IMR-90 (cell line): Measurements from ENCODE around the gene MTHFD2L.

Experiments
- CEBPB ChIP-seq: IDR thresholded peaks from 2 replicates; pipeline ENCODE4 v1.6.1; 2012; ENCODE audit warnings: low read depth, low read length, improper control_type of control experiment
- ELK1 ChIP-seq: fragments of 150-350 bp; IDR thresholded peaks from 2 replicates; pipeline ENCODE4 v1.6.1; 2016; ENCODE audit warnings: low read depth, mild to moderate bottlenecking, low read length, moderate library complexity, borderline replicate concordance
- MAFK ChIP-seq: IDR thresholded peaks from 2 replicates; pipeline ENCODE4 v1.6.1; 2012; ENCODE audit warnings: low read depth, low read length, improper control_type of control experiment
- MXI1 ChIP-seq: IDR thresholded peaks from 2 replicates; pipeline ENCODE4 v1.6.1; 2012; ENCODE audit warnings: low read depth, mild to moderate bottlenecking, low read length, moderate library complexity, borderline replicate concordance
- NFE2L2 ChIP-seq: fragments of 150-350 bp; IDR thresholded peaks from 2 replicates; pipeline ENCODE4 v1.6.1; 2016; ENCODE audit warnings: low read depth, mild to moderate bottlenecking, low read length
- POLR2A ChIP-seq: IDR thresholded peaks from 2 replicates; pipeline ENCODE4 v1.6.1; 2012; ENCODE audit warnings: mild to moderate bottlenecking, low read depth, low read length
- RAD21 ChIP-seq: IDR thresholded peaks from 2 replicates; pipeline ENCODE4 v1.6.1; 2012; ENCODE audit warnings: low read length, improper control_type of control experiment
- RCOR1 ChIP-seq: IDR thresholded peaks from 2 replicates; pipeline ENCODE4 v1.6.1; 2012; ENCODE audit warnings: mild to moderate bottlenecking, low read length, improper control_type of control experiment; ENCODE audit not compliant: insufficient replicate concordance
- SMC3 ChIP-seq: fragments of 150-350 bp; IDR thresholded peaks from 2 replicates; pipeline ENCODE4 v1.6.1; 2016; ENCODE audit warnings: low read depth, mild to moderate bottlenecking, antibody characterized with exemption, low read length, moderate library complexity
- USF2 ChIP-seq: fragments of 150-350 bp; IDR thresholded peaks from 2 replicates; pipeline ENCODE4 v1.6.1; 2017; ENCODE audit warnings: mild to moderate bottlenecking, antibody characterized with exemption, low read length, low read depth
- TF ChIP-seq, protein P1 (sequence below): conservative IDR thresholded peaks from 2 replicates; pipeline ENCODE4 v1.5.1; 2012; ENCODE audit warnings: mild to moderate bottlenecking, low read depth, low read length, improper control_type of control experiment

- TF ChIP-seq POLR2A (no peak), ELK1 (no peak), USF2 (no peak), MXI1 (no peak), CEBPB (no peak), MAFK (no peak), NFE2L2 (no peak), SMC3 (no peak), RCOR1 (no peak), RAD21 (no peak)
- TF ChIP-seq, protein P1, sequence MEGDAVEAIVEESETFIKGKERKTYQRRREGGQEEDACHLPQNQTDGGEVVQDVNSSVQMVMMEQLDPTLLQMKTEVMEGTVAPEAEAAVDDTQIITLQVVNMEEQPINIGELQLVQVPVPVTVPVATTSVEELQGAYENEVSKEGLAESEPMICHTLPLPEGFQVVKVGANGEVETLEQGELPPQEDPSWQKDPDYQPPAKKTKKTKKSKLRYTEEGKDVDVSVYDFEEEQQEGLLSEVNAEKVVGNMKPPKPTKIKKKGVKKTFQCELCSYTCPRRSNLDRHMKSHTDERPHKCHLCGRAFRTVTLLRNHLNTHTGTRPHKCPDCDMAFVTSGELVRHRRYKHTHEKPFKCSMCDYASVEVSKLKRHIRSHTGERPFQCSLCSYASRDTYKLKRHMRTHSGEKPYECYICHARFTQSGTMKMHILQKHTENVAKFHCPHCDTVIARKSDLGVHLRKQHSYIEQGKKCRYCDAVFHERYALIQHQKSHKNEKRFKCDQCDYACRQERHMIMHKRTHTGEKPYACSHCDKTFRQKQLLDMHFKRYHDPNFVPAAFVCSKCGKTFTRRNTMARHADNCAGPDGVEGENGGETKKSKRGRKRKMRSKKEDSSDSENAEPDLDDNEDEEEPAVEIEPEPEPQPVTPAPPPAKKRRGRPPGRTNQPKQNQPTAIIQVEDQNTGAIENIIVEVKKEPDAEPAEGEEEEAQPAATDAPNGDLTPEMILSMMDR, result no peak
Measured at GRCh38 chr4:74235135-74235534, 77.2 kb downstream of the MTHFD2L start.
